ENCODE results near the gene ZBED2.

The ZBED2 gene

DNA sequence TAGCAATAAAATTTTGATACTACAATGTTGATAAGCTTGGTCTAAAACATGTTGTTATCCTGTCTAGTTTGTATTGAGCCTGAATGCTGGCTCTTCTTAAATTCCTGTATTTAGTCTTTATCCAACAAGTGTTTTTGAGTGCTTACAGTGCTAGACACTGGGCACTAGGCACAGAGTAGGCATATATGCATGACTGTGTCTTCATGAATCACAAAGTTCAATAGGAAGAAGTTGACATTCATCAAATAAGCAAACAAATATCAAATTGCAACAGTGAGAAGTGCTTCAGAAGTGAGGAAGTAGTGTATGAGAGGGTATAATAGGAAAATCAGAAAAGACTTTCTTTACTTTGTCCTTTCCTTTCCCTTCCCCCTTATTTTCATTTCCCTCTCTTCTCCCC, 46.4 kb downstream of the ZBED2 start:
- no peak overlapping the region for H3K4me3 ChIP-seq (ENCODE audit: low read depth, low read length)
- CTCF ChIA-PET: no interaction called here
- no peaks in the 10 kb centered on the region for H3K4me1 ChIP-seq (ENCODE audit: control insufficient read depth, insufficient read depth, low read length)

DNA sequence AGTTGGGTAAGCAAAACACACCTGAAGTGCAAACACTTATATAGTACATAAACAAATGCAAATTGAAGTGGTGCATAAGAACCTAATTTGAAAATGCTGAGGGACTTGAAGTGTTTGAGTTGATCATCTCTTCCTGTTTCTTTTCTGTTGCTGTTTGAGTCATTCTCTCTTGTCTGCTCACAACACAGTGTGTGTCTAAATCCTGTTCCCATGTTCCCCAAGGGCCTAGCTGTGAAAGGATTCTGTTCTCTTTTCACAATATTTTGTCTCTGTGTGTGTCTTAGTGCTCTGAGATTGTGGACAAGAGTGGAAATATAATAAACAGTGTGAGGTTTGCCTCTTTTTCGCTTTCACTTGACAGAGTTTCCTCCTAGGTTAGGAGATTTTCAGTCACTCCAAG, 47.1 kb downstream of the ZBED2 start:
- no peak for TF ChIP-seq ZNF610 (tag by site-specific recombination; IDR thresholded peaks at IDR 0.05; ENCODE audit: borderline replicate concordance)
- TF ChIP-seq ZNF521 (tag by site-specific recombination; IDR thresholded peaks at IDR 0.05): no peak
- no peak for TF ChIP-seq SCRT2 (tag by site-specific recombination; IDR thresholded peaks at IDR 0.05)
- TF ChIP-seq, protein P1, sequence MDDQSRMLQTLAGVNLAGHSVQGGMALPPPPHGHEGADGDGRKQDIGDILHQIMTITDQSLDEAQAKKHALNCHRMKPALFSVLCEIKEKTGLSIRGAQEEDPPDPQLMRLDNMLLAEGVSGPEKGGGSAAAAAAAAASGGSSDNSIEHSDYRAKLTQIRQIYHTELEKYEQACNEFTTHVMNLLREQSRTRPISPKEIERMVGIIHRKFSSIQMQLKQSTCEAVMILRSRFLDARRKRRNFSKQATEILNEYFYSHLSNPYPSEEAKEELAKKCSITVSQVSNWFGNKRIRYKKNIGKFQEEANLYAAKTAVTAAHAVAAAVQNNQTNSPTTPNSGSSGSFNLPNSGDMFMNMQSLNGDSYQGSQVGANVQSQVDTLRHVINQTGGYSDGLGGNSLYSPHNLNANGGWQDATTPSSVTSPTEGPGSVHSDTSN (CRISPR knock-in tag; IDR thresholded peaks at IDR 0.05): no peak
- TF ChIP-seq IKZF3 (tag by site-specific recombination; IDR thresholded peaks at IDR 0.05): no peak
- H3K27ac ChIP-seq (ENCODE audit: extremely low read depth, low read depth, low read length): no peak overlapping the region
- ChIA-PET CTCF (no interaction called here), POLR2A (no interaction called here)
- no peaks in the 10 kb centered on the region for H3K36me3 ChIP-seq (ENCODE audit: control insufficient read depth in 2 of 2, insufficient read depth in 1 of 2, low read length in 2 of 2)
- no peaks in the 10 kb centered on the region for H3K4me1 ChIP-seq (ENCODE audit: control insufficient read depth, insufficient read depth, low read length)
- H3K9me3 ChIP-seq (ENCODE audit: control insufficient read depth, insufficient read depth, low read depth, low read length): no peaks in the 10 kb centered on the region
- no peak overlapping the region for H3K4me3 ChIP-seq (ENCODE audit: low read depth, low read length)

More for the DNA sequence above, 46.4 kb downstream of the ZBED2 start:
- TF ChIP-seq, protein P2, sequence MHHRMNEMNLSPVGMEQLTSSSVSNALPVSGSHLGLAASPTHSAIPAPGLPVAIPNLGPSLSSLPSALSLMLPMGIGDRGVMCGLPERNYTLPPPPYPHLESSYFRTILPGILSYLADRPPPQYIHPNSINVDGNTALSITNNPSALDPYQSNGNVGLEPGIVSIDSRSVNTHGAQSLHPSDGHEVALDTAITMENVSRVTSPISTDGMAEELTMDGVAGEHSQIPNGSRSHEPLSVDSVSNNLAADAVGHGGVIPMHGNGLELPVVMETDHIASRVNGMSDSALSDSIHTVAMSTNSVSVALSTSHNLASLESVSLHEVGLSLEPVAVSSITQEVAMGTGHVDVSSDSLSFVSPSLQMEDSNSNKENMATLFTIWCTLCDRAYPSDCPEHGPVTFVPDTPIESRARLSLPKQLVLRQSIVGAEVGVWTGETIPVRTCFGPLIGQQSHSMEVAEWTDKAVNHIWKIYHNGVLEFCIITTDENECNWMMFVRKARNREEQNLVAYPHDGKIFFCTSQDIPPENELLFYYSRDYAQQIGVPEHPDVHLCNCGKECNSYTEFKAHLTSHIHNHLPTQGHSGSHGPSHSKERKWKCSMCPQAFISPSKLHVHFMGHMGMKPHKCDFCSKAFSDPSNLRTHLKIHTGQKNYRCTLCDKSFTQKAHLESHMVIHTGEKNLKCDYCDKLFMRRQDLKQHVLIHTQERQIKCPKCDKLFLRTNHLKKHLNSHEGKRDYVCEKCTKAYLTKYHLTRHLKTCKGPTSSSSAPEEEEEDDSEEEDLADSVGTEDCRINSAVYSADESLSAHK (tag by site-specific recombination; IDR thresholded peaks at IDR 0.05): no peak
- no peak for TF ChIP-seq ZNF114 (tag by site-specific recombination; IDR thresholded peaks at IDR 0.05)
- TF ChIP-seq SALL2 (tag by site-specific recombination; IDR thresholded peaks at IDR 0.05; ENCODE audit: borderline replicate concordance): no peak
- TF ChIP-seq ZNF175 (tag by site-specific recombination; IDR thresholded peaks at IDR 0.05): no peak
- TF ChIP-seq, protein P3, sequence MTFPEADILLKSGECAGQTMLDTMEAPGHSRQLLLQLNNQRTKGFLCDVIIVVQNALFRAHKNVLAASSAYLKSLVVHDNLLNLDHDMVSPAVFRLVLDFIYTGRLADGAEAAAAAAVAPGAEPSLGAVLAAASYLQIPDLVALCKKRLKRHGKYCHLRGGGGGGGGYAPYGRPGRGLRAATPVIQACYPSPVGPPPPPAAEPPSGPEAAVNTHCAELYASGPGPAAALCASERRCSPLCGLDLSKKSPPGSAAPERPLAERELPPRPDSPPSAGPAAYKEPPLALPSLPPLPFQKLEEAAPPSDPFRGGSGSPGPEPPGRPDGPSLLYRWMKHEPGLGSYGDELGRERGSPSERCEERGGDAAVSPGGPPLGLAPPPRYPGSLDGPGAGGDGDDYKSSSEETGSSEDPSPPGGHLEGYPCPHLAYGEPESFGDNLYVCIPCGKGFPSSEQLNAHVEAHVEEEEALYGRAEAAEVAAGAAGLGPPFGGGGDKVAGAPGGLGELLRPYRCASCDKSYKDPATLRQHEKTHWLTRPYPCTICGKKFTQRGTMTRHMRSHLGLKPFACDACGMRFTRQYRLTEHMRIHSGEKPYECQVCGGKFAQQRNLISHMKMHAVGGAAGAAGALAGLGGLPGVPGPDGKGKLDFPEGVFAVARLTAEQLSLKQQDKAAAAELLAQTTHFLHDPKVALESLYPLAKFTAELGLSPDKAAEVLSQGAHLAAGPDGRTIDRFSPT (tag by site-specific recombination; IDR thresholded peaks at IDR 0.05): no peak
- TF ChIP-seq, protein P4, sequence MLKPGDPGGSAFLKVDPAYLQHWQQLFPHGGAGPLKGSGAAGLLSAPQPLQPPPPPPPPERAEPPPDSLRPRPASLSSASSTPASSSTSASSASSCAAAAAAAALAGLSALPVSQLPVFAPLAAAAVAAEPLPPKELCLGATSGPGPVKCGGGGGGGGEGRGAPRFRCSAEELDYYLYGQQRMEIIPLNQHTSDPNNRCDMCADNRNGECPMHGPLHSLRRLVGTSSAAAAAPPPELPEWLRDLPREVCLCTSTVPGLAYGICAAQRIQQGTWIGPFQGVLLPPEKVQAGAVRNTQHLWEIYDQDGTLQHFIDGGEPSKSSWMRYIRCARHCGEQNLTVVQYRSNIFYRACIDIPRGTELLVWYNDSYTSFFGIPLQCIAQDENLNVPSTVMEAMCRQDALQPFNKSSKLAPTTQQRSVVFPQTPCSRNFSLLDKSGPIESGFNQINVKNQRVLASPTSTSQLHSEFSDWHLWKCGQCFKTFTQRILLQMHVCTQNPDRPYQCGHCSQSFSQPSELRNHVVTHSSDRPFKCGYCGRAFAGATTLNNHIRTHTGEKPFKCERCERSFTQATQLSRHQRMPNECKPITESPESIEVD (tag by site-specific recombination; IDR thresholded peaks at IDR 0.05): no peak
- Histone ChIP-seq H3K9me3 (ENCODE audit: control insufficient read depth, insufficient read depth, low read depth, low read length) (no peaks in the 10 kb centered on the region), H3K36me3 (ENCODE audit: control insufficient read depth in 2 of 2, insufficient read depth in 1 of 2, low read length in 2 of 2) (no peaks in the 10 kb centered on the region), H3K27ac (ENCODE audit: extremely low read depth, low read depth, low read length) (no peak overlapping the region)
- POLR2A ChIA-PET: no interaction called here

DNA sequence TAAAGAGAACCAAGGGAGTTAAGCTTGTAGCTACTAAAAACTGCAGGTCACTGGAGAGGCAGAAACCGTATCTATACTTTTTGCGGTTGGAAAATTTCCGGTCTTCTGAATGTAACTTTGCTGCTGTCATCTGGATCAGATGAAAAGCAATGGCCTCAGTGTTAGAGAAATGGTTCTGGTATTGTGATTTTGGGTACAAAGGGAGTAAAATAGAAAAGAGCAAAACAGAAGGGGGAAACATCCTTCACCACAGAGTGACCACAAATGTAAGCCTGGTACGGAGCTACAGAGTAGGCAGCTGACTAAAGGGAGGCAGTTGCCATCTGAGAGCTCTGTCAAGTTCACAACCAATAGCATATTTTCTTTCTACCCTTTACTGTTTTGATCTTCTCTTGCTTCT, 47.5 kb downstream of the ZBED2 start:
- Histone ChIP-seq H3K4me1 (ENCODE audit: control insufficient read depth, insufficient read depth, low read length) (no peaks in the 10 kb centered on the region), H3K9me3 (ENCODE audit: control insufficient read depth, insufficient read depth, low read depth, low read length) (no peaks in the 10 kb centered on the region), H3K4me3 (ENCODE audit: low read depth, low read length) (no peak overlapping the region), H3K27ac (ENCODE audit: extremely low read depth, low read depth, low read length) (no peak overlapping the region), H3K36me3 (ENCODE audit: control insufficient read depth in 2 of 2, insufficient read depth in 1 of 2, low read length in 2 of 2) (no peaks in the 10 kb centered on the region)
- CTCF ChIA-PET: no interaction called here
- TF ChIP-seq ZNF785 (tag by site-specific recombination; IDR thresholded peaks at IDR 0.05): no peak
- TF ChIP-seq ZNF223 (tag by site-specific recombination; IDR thresholded peaks at IDR 0.05): no peak
- TF ChIP-seq ZNF596 (tag by site-specific recombination; IDR thresholded peaks at IDR 0.05): no peak
- no peak for TF ChIP-seq ZNF621 (tag by site-specific recombination; IDR thresholded peaks at IDR 0.05)
- TF ChIP-seq, protein P5, sequence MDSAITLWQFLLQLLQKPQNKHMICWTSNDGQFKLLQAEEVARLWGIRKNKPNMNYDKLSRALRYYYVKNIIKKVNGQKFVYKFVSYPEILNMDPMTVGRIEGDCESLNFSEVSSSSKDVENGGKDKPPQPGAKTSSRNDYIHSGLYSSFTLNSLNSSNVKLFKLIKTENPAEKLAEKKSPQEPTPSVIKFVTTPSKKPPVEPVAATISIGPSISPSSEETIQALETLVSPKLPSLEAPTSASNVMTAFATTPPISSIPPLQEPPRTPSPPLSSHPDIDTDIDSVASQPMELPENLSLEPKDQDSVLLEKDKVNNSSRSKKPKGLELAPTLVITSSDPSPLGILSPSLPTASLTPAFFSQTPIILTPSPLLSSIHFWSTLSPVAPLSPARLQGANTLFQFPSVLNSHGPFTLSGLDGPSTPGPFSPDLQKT (IDR thresholded peaks at IDR 0.05; ENCODE audit: borderline replicate concordance, low read depth, low read length): no peak
- no peak for TF ChIP-seq SETDB1 (IDR thresholded peaks at IDR 0.05; ENCODE audit: insufficient read length, low read length)
- TF ChIP-seq IKZF3 (tag by site-specific recombination; IDR thresholded peaks at IDR 0.05): no peak
- no peak for TF ChIP-seq KLF16 (tag by site-specific recombination; IDR thresholded peaks at IDR 0.05)
- no peak for TF ChIP-seq TCF7L2 (IDR thresholded peaks at IDR 0.05; ENCODE audit: borderline replicate concordance, low read depth, low read length)
- POLR2A ChIA-PET: no interaction called here
